ENCODE results near the gene TRPC4. TPM values are rescaled to one million over a fixed set of nuclear protein-coding genes. Genes with fewer than 3 reads are reported as not detected.

The TRPC4 gene
- total RNA-seq, 1 donor from 2014 or later = 2.6 TPM

DNA sequence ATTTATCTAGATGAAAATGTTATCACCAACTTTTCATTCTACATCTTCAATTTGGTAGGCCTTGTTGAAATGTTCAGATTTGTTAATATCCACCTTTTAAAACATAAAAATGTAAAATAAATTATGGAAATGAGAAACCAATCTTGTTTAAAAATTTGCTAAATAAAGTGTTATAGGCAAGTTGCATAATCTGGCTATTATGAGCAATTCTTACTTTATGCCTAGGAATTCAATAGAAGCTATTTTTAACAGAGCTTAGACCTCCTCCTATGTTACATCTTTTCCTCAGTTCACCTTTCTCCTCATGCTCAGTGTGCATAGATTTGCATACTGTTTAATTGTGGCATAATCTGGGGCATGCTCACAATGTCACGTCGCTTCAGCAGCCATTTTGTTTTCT is 183.1 kb downstream of the TRPC4 start:
- Histone ChIP-seq H3K27me3 (ENCODE audit: control insufficient read depth, insufficient read depth, low read length) (no peaks in the 10 kb centered on the region), H3K36me3 (ENCODE audit: control insufficient read depth, insufficient read depth, low read length) (no peaks in the 10 kb centered on the region), H3K4me3 (ENCODE audit: low read depth, low read length) (no peak overlapping the region)
- no peak for DNase-seq (ENCODE audit: low read depth)
- TF ChIP-seq, protein P1, sequence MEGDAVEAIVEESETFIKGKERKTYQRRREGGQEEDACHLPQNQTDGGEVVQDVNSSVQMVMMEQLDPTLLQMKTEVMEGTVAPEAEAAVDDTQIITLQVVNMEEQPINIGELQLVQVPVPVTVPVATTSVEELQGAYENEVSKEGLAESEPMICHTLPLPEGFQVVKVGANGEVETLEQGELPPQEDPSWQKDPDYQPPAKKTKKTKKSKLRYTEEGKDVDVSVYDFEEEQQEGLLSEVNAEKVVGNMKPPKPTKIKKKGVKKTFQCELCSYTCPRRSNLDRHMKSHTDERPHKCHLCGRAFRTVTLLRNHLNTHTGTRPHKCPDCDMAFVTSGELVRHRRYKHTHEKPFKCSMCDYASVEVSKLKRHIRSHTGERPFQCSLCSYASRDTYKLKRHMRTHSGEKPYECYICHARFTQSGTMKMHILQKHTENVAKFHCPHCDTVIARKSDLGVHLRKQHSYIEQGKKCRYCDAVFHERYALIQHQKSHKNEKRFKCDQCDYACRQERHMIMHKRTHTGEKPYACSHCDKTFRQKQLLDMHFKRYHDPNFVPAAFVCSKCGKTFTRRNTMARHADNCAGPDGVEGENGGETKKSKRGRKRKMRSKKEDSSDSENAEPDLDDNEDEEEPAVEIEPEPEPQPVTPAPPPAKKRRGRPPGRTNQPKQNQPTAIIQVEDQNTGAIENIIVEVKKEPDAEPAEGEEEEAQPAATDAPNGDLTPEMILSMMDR (IDR thresholded peaks at IDR 0.05; ENCODE audit: insufficient read depth, low read length, poor library complexity, severe bottlenecking) = no peak

DNA sequence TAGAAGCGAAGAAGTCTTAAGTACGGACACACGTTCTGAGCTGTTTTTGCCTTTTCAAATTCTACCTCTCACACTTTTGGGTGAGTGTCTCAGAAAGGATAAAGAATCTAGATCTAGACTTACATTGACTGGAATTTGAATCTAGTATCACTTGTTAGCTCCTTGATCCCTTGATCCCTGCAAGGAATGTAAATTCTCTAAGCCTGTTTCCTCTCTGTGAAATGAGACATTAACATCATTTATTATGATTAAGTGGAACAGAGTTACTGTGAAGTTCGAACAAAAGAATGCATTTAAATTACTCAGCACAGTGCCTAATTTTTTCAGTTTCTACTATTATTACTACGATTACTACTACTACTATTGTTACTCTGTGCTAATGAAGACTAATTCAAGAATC is 184.4 kb downstream of the TRPC4 start:
- no peak overlapping the region for H3K4me3 ChIP-seq (ENCODE audit: low read depth, low read length)
- H3K36me3 ChIP-seq (ENCODE audit: control insufficient read depth, insufficient read depth, low read length) = no peaks in the 10 kb centered on the region
- H3K27me3 ChIP-seq (ENCODE audit: control insufficient read depth, insufficient read depth, low read length) = no peaks in the 10 kb centered on the region
- no peak for DNase-seq (ENCODE audit: low read depth)
- TF ChIP-seq, protein P1 (IDR thresholded peaks at IDR 0.05; ENCODE audit: insufficient read depth, low read length, poor library complexity, severe bottlenecking) = no peak

DNA sequence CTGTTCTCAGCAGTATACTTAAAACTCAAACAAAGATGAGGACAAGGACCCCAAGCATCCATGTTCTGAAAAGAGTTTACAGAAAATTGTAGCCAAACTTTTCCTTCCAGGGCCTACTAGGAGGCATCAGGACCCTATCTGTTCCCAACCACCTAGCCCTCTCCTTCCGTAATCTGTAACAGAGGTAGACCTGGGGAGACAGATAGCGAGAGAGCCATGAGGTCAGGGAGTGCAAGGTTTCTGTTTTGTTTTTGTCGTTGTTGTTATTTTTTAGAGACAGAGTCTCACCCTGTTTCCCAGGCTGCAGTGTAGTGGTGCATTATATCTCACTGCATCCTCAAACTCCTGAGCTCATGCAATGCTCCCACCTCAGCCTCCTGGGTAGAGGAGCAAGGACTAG is 187.1 kb downstream of the TRPC4 start:
- no peak for DNase-seq (ENCODE audit: low read depth)
- Histone ChIP-seq H3K36me3 (ENCODE audit: control insufficient read depth, insufficient read depth, low read length) (no peaks in the 10 kb centered on the region), H3K4me3 (ENCODE audit: low read depth, low read length) (no peak overlapping the region), H3K27me3 (ENCODE audit: control insufficient read depth, insufficient read depth, low read length) (no peaks in the 10 kb centered on the region)
- TF ChIP-seq, protein P1 (IDR thresholded peaks at IDR 0.05; ENCODE audit: insufficient read depth, low read length, poor library complexity, severe bottlenecking) = no peak

DNA sequence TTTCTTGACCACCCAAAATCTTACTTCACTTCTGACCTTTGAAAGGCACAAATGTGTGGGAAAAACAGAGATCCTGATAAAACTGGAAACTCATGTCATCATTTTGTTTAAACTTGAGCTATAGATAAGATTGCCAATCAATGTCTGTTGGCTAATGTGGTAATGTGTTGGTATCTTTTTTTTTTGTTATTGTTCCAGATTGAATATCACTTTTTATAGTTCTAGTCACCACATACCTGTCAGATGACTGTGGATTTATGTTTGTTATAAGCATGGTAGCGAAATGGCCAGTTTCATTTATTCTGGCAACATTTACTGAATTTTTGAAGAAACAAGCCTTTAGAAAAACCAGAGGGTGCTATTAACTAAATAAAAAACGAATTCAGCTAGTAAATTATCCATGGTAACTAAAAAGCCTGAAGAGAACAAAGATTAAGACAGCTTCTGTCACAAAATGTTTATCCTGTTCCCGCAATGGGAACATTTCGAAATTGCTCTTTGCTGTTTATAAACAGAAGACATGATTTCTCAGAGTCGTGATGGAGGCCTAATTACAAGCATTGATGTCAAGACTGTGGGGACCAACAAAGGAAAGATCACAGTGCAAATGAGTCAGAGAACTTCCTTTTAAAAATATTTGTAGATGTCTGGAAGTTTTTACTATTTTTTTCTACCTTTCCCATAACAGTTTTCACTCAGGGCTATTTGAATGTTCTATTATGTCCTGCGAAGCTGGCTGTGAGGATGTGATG is 188.1 kb downstream of the TRPC4 start:
- no peaks in the 10 kb centered on the region for H3K27me3 ChIP-seq (ENCODE audit: control insufficient read depth, insufficient read depth, low read length)
- TF ChIP-seq, protein P1 (IDR thresholded peaks at IDR 0.05; ENCODE audit: insufficient read depth, low read length, poor library complexity, severe bottlenecking) = no peak
- DNase-seq (ENCODE audit: low read depth) = no peak
- H3K4me3 ChIP-seq (ENCODE audit: low read depth, low read length) = no peak overlapping the region
- H3K36me3 ChIP-seq (ENCODE audit: control insufficient read depth, insufficient read depth, low read length) = no peaks in the 10 kb centered on the region

DNA sequence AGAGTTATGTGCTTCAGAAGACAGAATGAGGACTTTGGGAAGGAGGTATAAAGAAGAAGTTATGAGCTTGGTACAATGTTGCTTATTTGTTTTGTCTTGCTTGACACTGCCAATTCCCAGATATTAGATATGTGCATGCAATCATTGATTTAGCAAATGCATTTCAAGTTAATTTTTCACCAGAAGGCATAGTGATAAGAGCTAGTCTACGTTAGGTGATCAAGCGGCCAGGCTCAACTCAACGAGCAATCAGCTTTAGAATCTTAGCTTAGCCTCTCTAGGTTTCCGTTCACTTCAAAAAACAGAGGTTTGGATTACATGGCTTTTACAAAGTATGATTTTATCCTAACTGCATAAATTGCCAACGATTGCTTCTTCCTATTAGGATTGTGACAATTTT is 189.4 kb downstream of the TRPC4 start:
- H3K4me3 ChIP-seq (ENCODE audit: low read depth, low read length) = no peak overlapping the region
- H3K27me3 ChIP-seq (ENCODE audit: control insufficient read depth, insufficient read depth, low read length) = no peaks in the 10 kb centered on the region
- TF ChIP-seq, protein P1 (IDR thresholded peaks at IDR 0.05; ENCODE audit: insufficient read depth, low read length, poor library complexity, severe bottlenecking) = no peak
- no peak for DNase-seq (ENCODE audit: low read depth)
- H3K36me3 ChIP-seq (ENCODE audit: control insufficient read depth, insufficient read depth, low read length) = no peaks in the 10 kb centered on the region

DNA sequence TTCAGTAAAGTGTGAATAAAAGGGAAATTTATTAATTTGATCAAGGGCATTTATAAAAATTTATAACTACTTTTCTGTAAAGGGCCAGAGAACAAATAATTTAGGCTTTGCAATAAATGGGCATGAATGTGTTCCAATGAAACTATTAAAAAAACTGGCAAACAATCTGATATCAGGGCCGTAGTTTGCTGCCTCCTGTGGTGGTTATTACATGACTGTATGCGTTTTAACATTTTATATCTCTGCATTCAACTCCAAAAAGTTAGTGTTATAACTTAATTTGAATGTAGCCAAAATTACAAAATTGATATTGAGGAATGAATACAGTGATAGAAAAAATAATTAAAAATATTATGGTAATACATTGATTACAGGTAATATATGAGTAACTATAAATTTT is 190.5 kb downstream of the TRPC4 start:
- TF ChIP-seq, protein P1 (IDR thresholded peaks at IDR 0.05; ENCODE audit: insufficient read depth, low read length, poor library complexity, severe bottlenecking) = peak; percentile 4
- no peaks in the 10 kb centered on the region for H3K36me3 ChIP-seq (ENCODE audit: control insufficient read depth, insufficient read depth, low read length)
- no peak overlapping the region for H3K4me3 ChIP-seq (ENCODE audit: low read depth, low read length)
- H3K27me3 ChIP-seq (ENCODE audit: control insufficient read depth, insufficient read depth, low read length) = no peaks in the 10 kb centered on the region
- DNase-seq (ENCODE audit: low read depth) = no peak
